ENCODE results near the gene MPC1L. TPM values are rescaled to one million over a fixed set of nuclear protein-coding genes. Genes with fewer than 3 reads are reported as not detected.
A peak's percentile ranks its signal among the peaks of the same experiment; 100 is the strongest.

Gene MPC1L
- total and polyA plus RNA-seq, 9 of the 15 experiments (the other 6 are each of a cell fraction or from before 2014, with no cell fraction given), result not detected

GRCh38 chrX:40580537-40581335 is 42.5 kb upstream of the MPC1L start, which contains the start of gene ATP6AP2 (continued):
- TF ChIP-seq USF1 (CRISPR knock-in tag; IDR thresholded peaks at IDR 0.05), result peak; percentile 68; the same call in 1 of the 2 replicates
- 0 out of 2 replicates have a peak, but pooled peaks have one; percentile 9 for TF ChIP-seq NFIC (IDR thresholded peaks at IDR 0.05)
- peak; percentile 87 for TF ChIP-seq GABPB1 (CRISPR knock-in tag; IDR thresholded peaks at IDR 0.05)
- peak; percentile 95 for TF ChIP-seq MTA1 (IDR thresholded peaks at IDR 0.05; ENCODE audit: borderline replicate concordance)
- peak; percentile 57 for TF ChIP-seq HCFC1 (IDR thresholded peaks at IDR 0.05; ENCODE audit: low read depth, low read length)
- TF ChIP-seq CREB1 (IDR thresholded peaks at IDR 0.05), result peak; percentile 96
- TF ChIP-seq CREB1 (CRISPR knock-in tag; IDR thresholded peaks at IDR 0.05), result peak; percentile 96
- TF ChIP-seq SIN3A (IDR thresholded peaks at IDR 0.05; ENCODE audit: borderline replicate concordance in 2 of 2, control insufficient read depth in 1 of 2, low read depth in 2 of 2, low read length in 2 of 2), result peak; percentile 17 to 74; a peak in 2 of 4 replicates
- peak; percentile 6 to 34; a peak in 1 of 4 replicates for TF ChIP-seq NRF1 (conservative IDR thresholded peaks at IDR 0.05 in 1 of 2, IDR thresholded peaks at IDR 0.05 in 1 of 2)
- TF ChIP-seq MAX (CRISPR knock-in tag; IDR thresholded peaks at IDR 0.05), result peak; percentile 31; the same call in 1 of the 2 replicates
- TF ChIP-seq VEZF1 (CRISPR knock-in tag; IDR thresholded peaks at IDR 0.05), result peak; percentile 65
- TF ChIP-seq YY1 (IDR thresholded peaks at IDR 0.05; ENCODE audit: borderline replicate concordance in 1 of 3, control insufficient read depth in 1 of 3, extremely low read depth in 1 of 3, insufficient read depth in 3 of 3, insufficient read length in 1 of 3, insufficient replicate concordance in 2 of 3, low read depth in 1 of 3, low read length in 2 of 3), result peak in 1 of 3 experiments; percentile 11
- TF ChIP-seq RBFOX2 (IDR thresholded peaks at IDR 0.05; ENCODE audit: low read depth, low read length), result peak; percentile 90
- TF ChIP-seq ZBTB2 (IDR thresholded peaks at IDR 0.05), result peak; percentile 82
- TF ChIP-seq SIN3B (IDR thresholded peaks at IDR 0.05; ENCODE audit: low read depth), result peak; percentile 45; the same call in 1 of the 2 replicates
- no peak for TF ChIP-seq HDAC2 (IDR thresholded peaks at IDR 0.05)
- TF ChIP-seq RCOR1 (IDR thresholded peaks at IDR 0.05; ENCODE audit: borderline replicate concordance in 1 of 2, low read depth in 2 of 2, low read length in 2 of 2), result no peak
- peak; percentile 85 for TF ChIP-seq C11orf30 (IDR thresholded peaks at IDR 0.05; ENCODE audit: low read depth)
- TF ChIP-seq CEBPZ (IDR thresholded peaks at IDR 0.05; ENCODE audit: borderline replicate concordance, low read depth, low read length), result peak; percentile 73; the same call in 1 of the 2 replicates
